GM19328 (cell line): ENCODE data around the gene GTF2F2.

Experiments used
- ATAC-seq: cut with Tn5 transposase; IDR thresholded peaks from one replicate; pipeline ENCODE4 v1.9.1; 2021; ENCODE audit warnings: mild to moderate bottlenecking, moderate library complexity; ENCODE audit not compliant: unreplicated experiment

GTF2F2 gene

DNA sequence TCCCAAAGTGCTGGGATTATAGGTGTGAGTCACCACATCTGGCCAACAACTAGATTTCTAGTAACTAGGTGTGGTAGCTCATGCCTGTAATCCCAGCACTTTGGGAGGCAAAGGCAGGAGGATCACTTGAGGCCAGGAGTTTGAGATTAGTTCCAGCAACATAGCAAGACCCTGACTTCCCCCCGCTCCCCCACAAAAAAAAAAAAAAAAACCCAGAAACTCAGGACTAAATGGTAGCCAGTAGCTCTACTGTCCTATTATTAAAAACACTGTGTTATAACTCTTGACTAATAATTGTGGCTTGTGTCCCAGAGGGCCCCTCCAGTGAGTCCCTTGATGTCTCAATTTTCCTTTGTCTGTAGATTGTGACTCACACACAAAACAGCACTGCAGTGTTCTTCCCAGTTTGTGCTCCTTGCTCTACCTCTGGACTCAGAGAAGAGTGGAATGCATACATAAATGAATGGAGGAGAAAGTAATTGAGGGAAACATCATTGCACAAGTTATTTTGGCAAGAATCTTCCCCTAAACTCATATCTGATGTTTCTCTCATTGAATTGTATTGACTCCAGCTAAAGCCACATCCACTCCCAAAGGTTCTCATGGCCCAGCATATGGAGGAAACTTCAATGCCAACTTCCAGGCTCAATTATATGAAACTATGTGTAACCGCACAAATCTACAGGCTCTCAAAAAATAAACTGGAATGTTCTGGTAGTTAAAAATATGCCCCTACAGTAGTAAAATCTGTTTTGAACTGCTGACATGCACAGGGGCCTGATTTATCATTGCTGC lies 211.9 kb downstream of the GTF2F2 start:
- no peak for ATAC-seq

GRCh38 chr13:45332831-45333219 lies 212.5 kb downstream of the GTF2F2 start:
- no peak for ATAC-seq

GRCh38 chr13:45333251-45333976 lies 213.1 kb downstream of the GTF2F2 start:
- no peak for ATAC-seq
